GM18907 (cell line): ENCODE measurements around the gene TMEM271.

ENCODE experiments used
- ATAC-seq: cut with Tn5 transposase; IDR thresholded peaks from one replicate; pipeline ENCODE4 v1.9.1; 2021; ENCODE audit warnings: mild to moderate bottlenecking, moderate library complexity; ENCODE audit not compliant: unreplicated experiment

TMEM271 gene

DNA sequence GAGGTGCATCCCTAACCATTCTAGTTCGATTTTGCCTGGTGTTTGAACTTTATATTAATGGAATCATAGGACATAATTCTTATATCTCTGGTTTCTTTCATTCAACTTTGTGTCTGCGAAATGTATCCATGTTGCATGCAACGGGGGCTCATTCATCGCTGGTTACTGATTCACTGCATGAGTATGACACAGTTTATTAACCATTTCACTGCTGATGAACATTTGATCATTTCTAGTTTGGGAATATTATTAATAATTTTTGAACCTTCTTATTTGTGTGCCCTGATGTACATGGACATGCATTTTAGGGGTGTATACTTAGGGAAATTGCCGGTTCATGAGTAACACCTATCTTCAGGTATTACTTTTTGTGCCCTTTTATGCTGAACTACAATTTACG, 5.1 kb upstream of the TMEM271 start:
- no peak for ATAC-seq

GRCh38 chr4:579543-580175, 3.6 kb upstream of the TMEM271 start:
- no peak for ATAC-seq

- no peak for ATAC-seq
These were observed 2.7 kb upstream of the TMEM271 start for GRCh38 chr4:578451-579443.

DNA sequence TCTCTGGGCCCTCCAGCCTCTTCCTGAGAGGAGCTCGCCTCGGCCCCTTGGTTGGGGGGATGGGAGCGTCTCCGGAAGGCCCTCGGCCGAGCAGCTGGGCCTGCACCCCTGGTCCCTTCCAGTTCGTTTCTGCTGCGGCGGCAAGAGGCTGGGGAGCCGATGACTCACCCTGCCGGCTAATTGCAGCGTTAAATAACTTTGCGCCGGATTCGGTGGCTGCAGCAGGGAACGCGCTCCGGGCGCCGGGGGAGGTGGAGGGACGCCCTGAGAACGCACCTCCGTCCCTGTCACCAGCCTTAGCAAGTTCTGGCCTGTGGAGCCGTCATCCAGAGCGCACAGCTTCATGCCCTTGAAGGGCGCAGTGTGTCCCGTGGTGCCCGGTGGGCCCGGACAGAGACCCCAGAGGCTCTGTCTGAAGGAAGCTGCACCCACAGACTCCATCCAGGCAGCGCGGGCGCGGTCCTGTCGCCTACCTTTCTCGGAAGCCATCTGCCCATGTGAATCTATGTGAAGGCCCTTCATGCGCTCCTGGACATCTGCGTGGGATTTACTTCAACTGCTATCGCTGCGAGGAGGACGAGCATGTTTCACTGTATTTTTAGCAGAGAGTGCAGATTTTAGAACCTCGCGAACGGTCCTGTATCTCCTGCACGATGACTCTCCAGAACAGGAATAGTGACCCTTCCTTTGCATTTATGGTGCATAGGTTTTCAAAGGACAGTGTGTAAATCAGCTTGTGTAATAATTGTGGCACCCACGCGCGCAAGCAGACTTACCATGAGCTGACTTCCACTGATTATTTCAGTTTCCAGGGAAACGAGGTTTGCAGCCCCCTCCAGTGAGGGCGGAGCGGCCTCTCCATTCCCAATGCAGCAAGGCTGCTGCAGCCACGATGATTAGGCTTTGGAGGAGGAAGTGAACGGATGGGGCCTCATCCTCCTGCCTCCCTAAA, 1.7 kb upstream of the TMEM271 start:
- ATAC-seq, result no peak

DNA sequence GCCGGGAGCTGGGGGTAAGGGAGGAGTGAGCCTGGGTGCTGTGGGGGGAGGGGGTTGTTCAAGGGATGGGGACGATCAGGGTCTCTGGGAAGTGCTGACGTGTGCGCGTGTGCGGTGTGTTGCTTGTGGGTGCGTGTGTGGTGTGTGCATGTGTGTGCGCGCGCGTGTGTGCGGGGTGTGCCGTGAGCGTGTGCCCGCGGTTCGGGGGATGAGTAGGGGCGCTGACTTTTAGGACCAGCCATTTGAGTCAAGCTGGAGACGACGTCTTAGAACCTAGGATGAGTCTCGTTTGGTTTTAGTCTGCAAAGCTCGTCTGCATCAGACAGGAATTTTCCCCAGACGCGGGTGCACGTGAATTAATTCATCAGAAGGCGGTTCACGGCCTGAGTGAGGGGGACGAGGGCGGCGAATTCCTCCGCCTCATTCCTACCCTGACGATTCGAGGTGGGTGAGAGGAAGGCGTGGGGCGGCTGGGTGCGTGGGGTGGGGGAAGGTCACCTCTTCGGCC, 950 bp upstream of the TMEM271 start:
- no peak for ATAC-seq

GRCh38 chr4:575281-576141, 584 bp downstream of the TMEM271 start:
- no peak for ATAC-seq

DNA sequence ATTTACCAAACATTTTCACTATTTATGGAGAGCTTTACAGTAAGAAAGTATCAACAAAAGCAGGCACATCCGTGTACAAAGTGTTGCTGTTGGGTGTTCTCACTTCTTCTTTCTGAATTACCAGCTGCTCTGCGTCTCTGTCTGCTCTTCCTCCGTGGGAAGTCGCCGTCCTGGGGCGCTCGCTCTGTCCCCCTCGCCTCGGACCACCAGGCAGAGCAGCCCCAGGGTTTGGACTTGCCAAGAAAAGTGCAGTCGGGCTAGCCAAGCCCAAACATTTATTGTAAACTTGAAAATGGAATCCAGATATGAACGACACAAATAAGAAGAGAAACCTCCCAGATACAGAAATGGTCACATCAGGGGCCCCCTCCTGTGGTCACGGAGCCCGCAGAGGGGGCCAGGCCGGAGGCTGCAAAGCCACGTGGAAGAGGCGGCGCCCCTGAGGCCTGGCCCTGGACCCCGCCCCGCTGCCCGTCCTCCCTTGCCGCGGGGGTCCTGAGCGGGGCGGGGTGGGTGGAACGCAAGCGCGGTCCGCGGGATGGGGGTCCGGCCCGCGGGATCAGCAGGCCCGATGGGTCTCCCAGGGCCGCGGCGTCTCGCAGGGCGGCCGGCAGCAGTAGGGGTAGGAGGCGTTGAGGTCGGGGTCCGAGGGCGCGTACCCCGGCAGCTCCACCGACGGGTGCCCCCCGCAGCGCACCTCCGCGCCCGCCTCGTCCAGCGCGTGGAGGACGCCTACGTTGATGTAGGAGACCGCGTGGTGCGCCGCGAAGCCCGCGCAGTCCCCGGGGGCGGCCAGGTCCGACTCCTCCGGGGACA, 1.5 kb downstream of the TMEM271 start:
- no peak for ATAC-seq

DNA sequence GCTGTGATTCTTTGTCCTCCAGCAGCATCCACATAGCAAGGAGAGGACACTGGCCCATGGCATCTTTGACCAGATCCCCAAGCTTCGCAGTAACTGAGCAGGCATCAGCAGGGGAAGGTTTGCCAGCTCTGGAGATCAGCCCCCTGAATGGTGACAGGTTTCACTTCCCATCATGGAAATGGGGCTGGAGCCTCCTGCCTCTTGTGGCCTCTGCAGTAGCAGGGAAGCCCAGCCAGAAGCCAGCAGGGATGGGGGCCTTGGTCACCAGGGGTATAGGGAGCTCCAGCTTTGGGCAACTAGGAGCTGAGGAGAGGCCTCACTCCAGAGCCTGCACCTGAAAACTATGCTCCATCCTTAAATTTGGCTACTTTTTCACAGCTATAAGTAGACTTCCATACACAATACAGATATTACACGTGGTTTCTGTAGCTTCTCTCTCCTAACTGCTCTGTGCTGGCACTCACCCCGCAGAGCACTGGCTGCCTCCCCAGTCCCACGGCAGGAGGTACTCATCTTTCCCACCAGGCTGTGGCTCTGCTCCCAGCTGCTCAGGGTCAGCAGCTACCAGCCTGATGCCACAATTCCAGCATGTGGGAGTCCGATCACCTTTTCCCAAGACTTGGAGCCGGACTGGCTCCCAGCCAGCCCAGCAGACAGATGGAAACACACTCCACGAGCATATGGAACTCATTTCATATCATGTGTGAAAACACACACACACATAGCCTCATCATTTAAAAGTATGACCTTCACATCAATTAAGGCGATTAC, 2.8 kb downstream of the TMEM271 start:
- ATAC-seq, result no peak

- no peak for ATAC-seq
These were observed 3.5 kb downstream of the TMEM271 start for GRCh38 chr4:572594-572993.

DNA sequence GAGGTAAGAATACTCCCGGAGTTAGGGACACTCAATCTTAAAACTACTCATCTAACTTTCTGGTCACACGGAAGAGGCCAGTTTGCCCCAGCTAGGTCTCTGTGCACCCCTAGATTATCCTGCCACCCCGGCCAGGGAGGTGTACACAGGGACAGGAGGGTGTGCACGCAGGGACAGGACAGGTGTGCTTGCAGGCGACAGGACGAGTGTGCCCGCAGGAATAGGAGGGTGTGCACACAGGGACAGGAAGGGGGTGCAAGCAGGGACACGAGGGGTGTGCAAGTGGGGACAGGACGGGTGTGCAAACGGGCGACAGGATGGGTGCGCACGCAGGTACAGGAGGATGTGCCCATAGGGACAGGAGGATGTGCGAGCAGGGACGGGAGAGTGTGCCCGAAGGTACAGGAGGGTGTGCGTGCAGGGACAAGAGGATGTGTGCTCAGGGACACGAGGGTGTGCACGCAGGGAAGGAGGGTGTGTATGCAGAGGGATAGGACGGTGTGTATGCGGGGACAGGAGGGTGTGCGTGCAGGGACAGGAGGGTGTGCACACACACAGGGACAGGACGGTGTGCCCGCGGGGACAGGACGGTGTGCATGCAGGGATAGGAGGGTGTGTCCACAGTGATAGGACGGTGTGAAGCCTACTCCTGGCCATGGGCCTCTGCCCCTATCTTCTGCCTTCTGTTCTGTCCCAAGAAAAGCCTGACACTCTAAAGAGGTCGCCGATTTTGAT, 4.1 kb downstream of the TMEM271 start:
- ATAC-seq, result no peak

GRCh38 chr4:570754-571153, 5.3 kb downstream of the TMEM271 start:
- ATAC-seq, result no peak

GRCh38 chr4:569958-570667, 6.0 kb downstream of the TMEM271 start:
- ATAC-seq, result no peak

DNA sequence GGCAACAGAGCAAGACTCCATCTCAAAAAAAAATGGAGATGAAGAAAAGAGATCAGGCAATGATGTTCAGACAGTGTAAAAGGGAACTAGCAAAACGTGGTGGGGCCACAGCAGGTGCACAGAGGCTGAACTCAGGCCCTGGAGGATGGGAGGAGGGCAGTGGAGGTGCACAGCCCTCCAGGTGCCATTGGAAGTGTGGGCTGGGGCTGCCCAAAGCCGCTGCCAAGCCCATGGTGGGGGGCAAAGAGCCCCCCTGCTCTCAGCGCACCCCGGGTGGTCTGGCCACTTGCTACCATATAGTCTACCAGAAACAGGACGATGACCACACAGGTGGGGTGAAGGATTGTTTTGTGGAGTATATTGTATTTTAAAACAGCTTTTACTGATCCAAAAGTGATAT, 7.1 kb downstream of the TMEM271 start:
- ATAC-seq, result no peak

DNA sequence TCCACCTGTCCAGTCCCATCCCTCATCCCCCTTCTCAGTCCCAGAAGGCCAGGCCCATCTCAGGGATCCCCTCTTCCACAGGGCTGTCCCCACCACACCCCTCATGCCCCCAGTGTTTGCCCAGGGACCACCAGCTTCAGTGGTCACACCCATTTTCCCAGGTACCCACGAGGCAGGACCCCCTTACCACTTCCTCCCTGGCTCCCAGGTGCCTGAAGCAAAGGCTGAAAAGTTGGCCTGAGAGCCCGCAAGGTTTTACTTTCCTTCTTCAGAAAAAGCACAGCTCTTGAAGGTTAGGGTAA, 7.8 kb downstream of the TMEM271 start:
- no peak for ATAC-seq

DNA sequence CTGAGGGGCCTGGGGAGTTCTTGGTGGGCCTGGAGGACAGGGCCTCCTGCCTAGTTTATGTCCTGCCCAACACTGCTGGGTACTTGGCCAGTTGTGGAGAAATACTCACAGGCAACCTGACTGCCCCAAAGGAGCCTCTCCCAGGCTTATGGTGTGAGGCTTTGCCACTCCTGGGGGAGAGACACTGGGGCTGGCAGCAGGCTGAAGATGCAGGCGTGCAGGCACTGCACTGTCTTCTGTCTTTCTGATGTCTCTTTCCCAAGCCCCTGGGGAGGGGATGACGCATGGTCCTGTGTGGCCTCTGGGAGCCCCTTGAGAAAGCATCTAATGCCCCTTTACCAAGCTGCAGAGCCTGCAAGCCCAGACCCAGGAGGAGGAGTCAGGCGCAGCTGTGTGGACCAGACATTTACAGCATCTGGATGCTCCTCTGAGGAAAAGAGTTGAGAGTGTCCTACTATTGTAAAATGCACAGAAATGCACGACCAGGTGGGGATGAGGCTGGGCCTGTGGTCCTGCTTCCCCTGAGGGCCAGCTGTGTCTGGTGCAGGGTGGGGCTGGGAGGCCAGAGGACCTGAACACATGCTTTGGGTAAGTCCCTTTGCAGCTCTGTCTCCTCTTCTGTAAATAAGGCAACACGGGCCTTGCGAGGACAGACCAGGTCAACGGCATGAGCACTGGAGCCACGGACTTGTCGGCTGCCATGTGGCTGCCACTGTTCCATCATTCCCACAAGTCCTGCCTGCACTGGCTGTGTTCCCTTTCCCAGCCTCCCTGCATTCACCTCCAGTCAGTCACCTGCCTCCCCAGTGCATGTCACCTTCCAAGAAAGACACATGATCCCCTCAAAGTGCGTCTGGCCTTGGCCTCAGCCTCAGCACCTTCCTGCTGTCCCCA, 8.4 kb downstream of the TMEM271 start:
- ATAC-seq, result no peak
